H1 (cell line): ENCODE measurements around the gene SPINK1. TPM values are rescaled to one million over a fixed set of nuclear protein-coding genes. Genes with fewer than 3 reads are reported as not detected.

ENCODE experiments used
- ATF3 ChIP-seq: IDR thresholded peaks from 2 replicates; pipeline ENCODE4 v1.6.1; 2011; ENCODE audit warnings: low read depth, mild to moderate bottlenecking, low read length; ENCODE audit not compliant: insufficient read depth
- CHD7 ChIP-seq: fragments of 300-600 bp; sonication (generic); IDR thresholded peaks from 2 replicates; pipeline ENCODE4 v1.7.1; 2012; ENCODE audit warnings: low read length, moderate library complexity, mild to moderate bottlenecking, inconsistent platforms; ENCODE audit not compliant: insufficient replicate concordance
- EGR1 ChIP-seq: IDR thresholded peaks from 2 replicates; pipeline ENCODE4 v1.6.1; 2011; ENCODE audit warnings: low read depth, low read length, borderline replicate concordance
- FOSL1 ChIP-seq: IDR thresholded peaks from 2 replicates; pipeline ENCODE4 v1.6.1; 2011; ENCODE audit warnings: mild to moderate bottlenecking, low read depth, low read length, moderate library complexity; ENCODE audit not compliant: insufficient read depth
- MAX ChIP-seq: IDR thresholded peaks from 2 replicates; pipeline ENCODE4 v1.6.1; 2012; ENCODE audit warnings: inconsistent platforms
- POLR2A ChIP-seq, 2 experiments: IDR thresholded peaks; 1 replicate in 1 of 2; 2 replicates in 1 of 2; pipeline ENCODE4 v1.6.1; 2011; ENCODE audit warnings: low read depth in 2 of 2, low read length in 2 of 2, mild to moderate bottlenecking in 2 of 2; ENCODE audit errors: control extremely low read depth in 1 of 2
- POU5F1 ChIP-seq: IDR thresholded peaks from 2 replicates; pipeline ENCODE4 v1.6.1; 2011; ENCODE audit warnings: low read depth, mild to moderate bottlenecking, low read length, moderate library complexity
- RAD21 ChIP-seq, 2 experiments: IDR thresholded peaks in 1 of 2; conservative IDR thresholded peaks in 1 of 2; 2 replicates each; pipeline ENCODE4 v1.6.1; 2011; ENCODE audit warnings: low read depth in 2 of 2, low read length in 2 of 2, improper control_type of control experiment in 1 of 2, inconsistent platforms in 1 of 2, mild to moderate bottlenecking in 1 of 2, moderate library complexity in 1 of 2
- SIN3A ChIP-seq, 2 experiments: IDR thresholded peaks in 1 of 2; conservative IDR thresholded peaks in 1 of 2; 2 replicates each; pipeline ENCODE4 v1.6.1; 2011 to 2012; ENCODE audit warnings: low read length in 2 of 2, improper control_type of control experiment in 1 of 2, low read depth in 1 of 2, mild to moderate bottlenecking in 1 of 2
- SP4 ChIP-seq: IDR thresholded peaks from 2 replicates; pipeline ENCODE4 v1.6.1; 2012; ENCODE audit warnings: low read length, inconsistent platforms
- polyA plus RNA-seq, 7 experiments: library from polyadenylated mRNA; depleted of rRNA in 3 of 7; stranded (reverse) in 5 of 7; unstranded in 2 of 7; fragments of >200 nt in 5 of 7; fragments of 200-250 nt in 2 of 7; gene quantifications; 1 replicate in 5 of 7; 2 replicates in 1 of 7; 4 replicates in 1 of 7; pipeline versions ENCODE4 v1.2.1 to v1.2.3, GENCODE V29; 2011 to 2013; ENCODE audit warnings: missing spikeins in 2 of 7, mixed read lengths in 2 of 7
- total RNA-seq: library from RNA; stranded (reverse); fragmentation: NEBNext Ultra II Directional; extraction: Animal tissue kit (Norgen Biotek cat#: 25700); gene quantifications from 2 replicates; pipeline ENCODE4 v1.2.1, GENCODE V29; 2021

The SPINK1 gene
- total and polyA plus RNA-seq, 2 of the 8 experiments (the other 6 are each of a cell fraction or from before 2014, with no cell fraction given), result 0.48 to 1.3 TPM

GRCh38 chr5:147869112-147869511 is 37.6 kb upstream of the SPINK1 start (continued):
- no peak for TF ChIP-seq CHD7
- no peak for TF ChIP-seq ATF3
- no peak for TF ChIP-seq FOSL1
- TF ChIP-seq MAX, result peak; percentile 64
- TF ChIP-seq SP4, result no peak
- no peak for TF ChIP-seq RAD21 (IDR thresholded peaks at IDR 0.05 in 1 of 2, conservative IDR thresholded peaks at IDR 0.05 in 1 of 2; ENCODE audit: low read depth in 2 of 2, low read length in 2 of 2)
- TF ChIP-seq EGR1, result no peak
- no peak for TF ChIP-seq SIN3A (conservative IDR thresholded peaks at IDR 0.05 in 1 of 2, IDR thresholded peaks at IDR 0.05 in 1 of 2; ENCODE audit: low read depth in 1 of 2, low read length in 2 of 2)
- peak in 1 of 2 experiments; percentile 87; a peak in 2 of 3 replicates for TF ChIP-seq POLR2A (IDR thresholded peaks at IDR 0.05; ENCODE audit: control extremely low read depth in 1 of 2, low read depth in 2 of 2, low read length in 2 of 2)
- peak; percentile 81; the same call in 1 of the 2 replicates for TF ChIP-seq POU5F1
